HepG2 (cell line): ENCODE measurements around the gene NDOR1. TPM values are rescaled to one million over a fixed set of nuclear protein-coding genes. Genes with fewer than 3 reads are reported as not detected.

Experiments used
- ATAC-seq: fragments of 200-7000 bp; cut with Tn5 transposase; 3 replicates; pipeline ENCODE4 v1.9.1; 2020; ENCODE audit warnings: mild to moderate bottlenecking, moderate library complexity
- BruUV-seq: library from RNA; stranded (reverse); fragments of 400-500 nt; replicated peaks from 2 replicates; lab custom pipeline; 2021; lab: Mats Ljungman, UMichigan
- CTCF ChIA-PET: fragments of 300-600 bp; formaldehyde crosslinking; extraction: SDS; loops from one replicate; lab custom pipeline; 2021; ENCODE audit warnings: low total read pairs, inconsistent platforms, low intra/inter-chr PET ratio; lab: Yijun Ruan, JAX
- POLR2A ChIA-PET: fragments of 350-600 bp; sonication (Branson Sonifier 250); formaldehyde crosslinking; loops from one replicate; lab custom pipeline; 2020; ENCODE audit warnings: antibody characterized with exemption, inconsistent platforms; lab: Yijun Ruan, JAX
- DNase-seq: peaks from one replicate; pipeline ENCODE4 v3.0.0-alpha.2; 2015; ENCODE audit warnings: low spot score
- FAIRE-seq: peaks from 3 replicates; lab custom pipeline; 2011; peaks lifted over from hg19 to GRCh38; lab: Jason Lieb, UNC
- H2AFZ ChIP-seq: one replicate; pipeline ENCODE4 v1.6.1; 2011; ENCODE audit warnings: low read length, inconsistent platforms
- H3K27ac ChIP-seq: fragments of 300-600 bp; 3 replicates; pipeline ENCODE4 v1.8.0; 2011; ENCODE audit warnings: mixed run types, mild to moderate bottlenecking, mixed read lengths, low read length, inconsistent platforms; ENCODE audit not compliant: insufficient read depth; ENCODE audit errors: extremely low read length
- H3K27me3 ChIP-seq, 2 experiments: fragments of 200-600 bp in 1 of 2; 2 replicates in 1 of 2; 3 replicates in 1 of 2; pipeline versions ENCODE4 v1.6.0 to v1.8.0; 2011; ENCODE audit warnings: low read length in 2 of 2, mild to moderate bottlenecking in 2 of 2, moderate library complexity in 2 of 2, inconsistent platforms in 1 of 2; ENCODE audit not compliant: insufficient read depth in 2 of 2, control insufficient read depth in 1 of 2
- H3K36me3 ChIP-seq, 2 experiments: fragments of 200-600 bp in 1 of 2; replicated peaks in 1 of 2; 2 replicates in 1 of 2; 3 replicates in 1 of 2; pipeline versions ENCODE4 v1.5.1 to v1.8.0; 2011; ENCODE audit warnings: low read length in 2 of 2, inconsistent platforms in 1 of 2; ENCODE audit not compliant: insufficient read depth in 2 of 2, control insufficient read depth in 1 of 2
- H3K4me1 ChIP-seq: 2 replicates; pipeline ENCODE4 v1.5.1; 2012; ENCODE audit warnings: low read length, inconsistent platforms; ENCODE audit not compliant: insufficient read depth
- H3K4me2 ChIP-seq: 2 replicates; pipeline ENCODE4 v1.6.0; 2011; ENCODE audit warnings: low read depth, low read length, inconsistent platforms
- H3K4me3 ChIP-seq, 3 experiments: fragments of 200-600 bp in 1 of 3; sonication (generic), shearing (Covaris generic) in 1 of 3; replicated peaks in 1 of 3; 2 replicates each; pipeline ENCODE4 v1.5.1; 2011 to 2016; ENCODE audit warnings: low read length in 3 of 3, inconsistent platforms in 2 of 3, low read depth in 2 of 3, mild to moderate bottlenecking in 2 of 3, control low read depth in 1 of 3, mixed read lengths in 1 of 3; ENCODE audit not compliant: insufficient read depth in 1 of 3
- H3K79me2 ChIP-seq: one replicate; pipeline ENCODE4 v1.6.1; 2011; ENCODE audit warnings: low read length, inconsistent platforms; ENCODE audit not compliant: insufficient read depth
- H3K9ac ChIP-seq: 2 replicates; pipeline ENCODE4 v1.6.0; 2011; ENCODE audit warnings: mild to moderate bottlenecking, low read depth, low read length, inconsistent platforms; ENCODE audit not compliant: insufficient read depth
- H3K9me3 ChIP-seq: 2 replicates; pipeline ENCODE4 v1.5.1; 2012; ENCODE audit warnings: mild to moderate bottlenecking, low read length
- H4K20me1 ChIP-seq: 2 replicates; pipeline ENCODE4 v1.6.0; 2011; ENCODE audit warnings: inconsistent platforms, mild to moderate bottlenecking, low read length, moderate library complexity; ENCODE audit not compliant: insufficient read depth
- ATRX ChIP-seq: sonication (generic); formaldehyde crosslinking; IDR thresholded peaks from 2 replicates; pipeline ENCODE4 v1.4.0; 2020; ENCODE audit warnings: missing genetic modification reagents, borderline replicate concordance
- GMEB1 ChIP-seq: sonication (generic); formaldehyde crosslinking; IDR thresholded peaks from 2 replicates; pipeline ENCODE4 v1.5.1; 2020; ENCODE audit warnings: missing genetic modification reagents, mild to moderate bottlenecking, borderline replicate concordance
- KDM5A ChIP-seq: fragments of 200-600 bp; sonication (generic); IDR thresholded peaks from 2 replicates; pipeline ENCODE4 v1.7.0; 2018; ENCODE audit warnings: antibody characterized with exemption, mild to moderate bottlenecking, low read length, borderline replicate concordance
- MXI1 ChIP-seq: IDR thresholded peaks from 3 replicates; pipeline ENCODE4 v1.6.1; 2012; ENCODE audit warnings: low read depth, low read length, inconsistent platforms, borderline replicate concordance
- PRMT3 ChIP-seq: sonication (generic); formaldehyde crosslinking; IDR thresholded peaks from 2 replicates; pipeline ENCODE4 v1.8.1; 2022; ENCODE audit warnings: low read depth, mild to moderate bottlenecking, moderate library complexity, missing genetic modification reagents, borderline replicate concordance
- SAP130 ChIP-seq: IDR thresholded peaks from 2 replicates; pipeline ENCODE4 v1.6.1; 2016; ENCODE audit warnings: low read depth
- ZNF251 ChIP-seq: sonication (generic); formaldehyde crosslinking; IDR thresholded peaks from 2 replicates; pipeline ENCODE4 v1.9.0; 2021; ENCODE audit warnings: mild to moderate bottlenecking, missing genetic modification reagents
- ZNF275 ChIP-seq: sonication (generic); formaldehyde crosslinking; IDR thresholded peaks from 2 replicates; pipeline ENCODE4 v1.8.0; 2022; ENCODE audit warnings: missing genetic modification reagents, mild to moderate bottlenecking, inconsistent platforms, borderline replicate concordance
- ZNF280B ChIP-seq: sonication (generic); formaldehyde crosslinking; IDR thresholded peaks from 2 replicates; pipeline ENCODE4 v1.5.0; 2020; ENCODE audit warnings: missing genetic modification reagents, mild to moderate bottlenecking, borderline replicate concordance
- ZNF281 ChIP-seq: sonication (generic); formaldehyde crosslinking; IDR thresholded peaks from 2 replicates; pipeline ENCODE4 v1.4.0; 2020; ENCODE audit warnings: missing genetic modification reagents, borderline replicate concordance
- ZNF780A ChIP-seq: sonication (generic); formaldehyde crosslinking; IDR thresholded peaks from 2 replicates; pipeline ENCODE4 v1.8.0; 2022; ENCODE audit warnings: mild to moderate bottlenecking, missing genetic modification reagents, moderate library complexity
- ZNF883 ChIP-seq: sonication (generic); formaldehyde crosslinking; IDR thresholded peaks from 2 replicates; pipeline ENCODE4 v1.5.1; 2020; ENCODE audit warnings: mild to moderate bottlenecking, missing genetic modification reagents; ENCODE audit errors: not compliant biosample characterization
- WGBS: methylation state at CpG from one replicate; pipeline ENCODE4 v1.1.6; 2017; ENCODE audit warnings: low lambda C conversion rate; 5-methylcytosine and 5-hydroxymethylcytosine counted together
- in situ Hi-C: cut with HindIII; loops from 2 replicates; pipeline ENCODE4 v1.10.0; 2017; ENCODE audit warnings: low pct_unique_long_range_greater_than_20kb; ENCODE audit not compliant: extremely low pct_ligation_motif_present
- intact Hi-C: fragments of 100-400 bp; cut with micrococcal nuclease; formaldehyde crosslinking; loops from one replicate; pipeline ENCODE4 v1.10.0; 2022; ENCODE audit not compliant: unreplicated experiment
- polyA plus RNA-seq, 8 experiments: library from polyadenylated mRNA; depleted of rRNA in 3 of 8; stranded (reverse) in 7 of 8; unstranded in 1 of 8; fragments of >200 nt; fragmentation: Illumina TruSeq in 4 of 8; extraction: Trizol in 4 of 8; gene quantifications; 2 replicates each; pipeline versions ENCODE4 v1.2.1 to v1.2.3, GENCODE V29; 2011 to 2016; ENCODE audit warnings: low read depth in 4 of 8, missing spikeins in 1 of 8, mixed read lengths in 1 of 8; ENCODE audit not compliant: insufficient read depth in 1 of 8
- total RNA-seq, 5 experiments: library from RNA; depleted of rRNA; stranded (reverse); fragments of >200 nt; fragmentation: Illumina TruSeq; extraction: Trizol; gene quantifications; 2 replicates each; pipeline ENCODE4 v1.2.3, GENCODE V29; 2016; ENCODE audit warnings: low read depth in 1 of 5

The NDOR1 gene
- total and polyA plus RNA-seq, 2 of the 13 experiments (the other 11 are each of a cell fraction or from before 2014, with no cell fraction given): 3.6 to 8.7 TPM

- BruUV-seq: no TSS peak
- in situ Hi-C loops: no loop called here
- ChIA-PET CTCF (no interaction called here), POLR2A (interaction anchor here (1.2 to 14.2 kb wide), 2 partner anchors 8 to 26 kb away, joined by 3 to 317 read pairs; partner anchors contain the start of gene TUBB4B)
- Histone ChIP-seq H3K4me1 (peaks cover 78% of the 10 kb centered on the region), H3K4me3 (peak overlapping the region in 1 of 3 experiments; percentile 15; a peak in 1 of 6 replicates), H3K27me3 (peaks cover 2 to 9% of the 10 kb centered on the region in 2 experiments; a peak in 2 of 5 replicates), H3K36me3 (no peaks in the 10 kb centered on the region), H3K79me2 (peaks cover 3% of the 10 kb centered on the region), H4K20me1 (no peaks in the 10 kb centered on the region), H3K9ac (peak overlapping the region; percentile 14; the same call in 1 of the 2 replicates), H2AFZ (no peak overlapping the region), H3K4me2 (peak overlapping the region; percentile 48), H3K27ac (no peak overlapping the region), H3K9me3 (no peaks in the 10 kb centered on the region)
- no peak for DNase-seq
- no peak for FAIRE-seq
- peak; percentile 12 for ATAC-seq
- intact Hi-C loops: no loop called here
- no CpG with 5 or more reads among the region's 18 CpGs for WGBS
- TF ChIP-seq KDM5A (no peak), MXI1 (peak; percentile 34; the same call in 1 of the 3 replicates), PRMT3 (CRISPR knock-in tag) (no peak), ZNF280B (CRISPR knock-in tag) (no peak), SAP130 (CRISPR knock-in tag) (peak; percentile 65), GMEB1 (CRISPR knock-in tag) (no peak), ZNF780A (CRISPR knock-in tag) (no peak), ATRX (no peak), ZNF281 (CRISPR knock-in tag) (no peak), ZNF883 (CRISPR knock-in tag) (no peak), ZNF275 (CRISPR knock-in tag) (no peak), ZNF251 (CRISPR knock-in tag) (no peak)
Measured at GRCh38 chr9:137250329-137251193, 45.1 kb downstream of the NDOR1 start.
